Thyroid gland (tissue), 4 donors: Measurements from ENCODE around the gene RAB3B. TPM values are rescaled to one million over a fixed set of nuclear protein-coding genes. Genes with fewer than 3 reads are reported as not detected.

Experiments used
- DNase-seq, 2 donors: peaks; one replicate each; pipeline ENCODE4 v3.0.0-alpha.2; 2019
- H3K27ac ChIP-seq, 3 donors: fragments of 200-600 bp; sonication (generic); 1 replicate in 2 of 3; 2 replicates in 1 of 3; pipeline ENCODE4 v1.5.1; 2016 to 2019; ENCODE audit warnings: mild to moderate bottlenecking in 1 of 3, moderate library complexity in 1 of 3
- H3K27me3 ChIP-seq: fragments of 200-600 bp; sonication (generic); one replicate; pipeline ENCODE4 v1.5.1; 2019
- H3K36me3 ChIP-seq, 2 donors: fragments of 200-600 bp; sonication (generic); one replicate each; pipeline ENCODE4 v1.5.1; 2016 to 2019
- H3K4me1 ChIP-seq, 2 donors: fragments of 200-600 bp; sonication (generic); one replicate each; pipeline ENCODE4 v1.5.1; 2017 to 2019
- H3K4me3 ChIP-seq, 3 donors: fragments of 200-600 bp; sonication (generic); replicated peaks in 1 of 3; 1 replicate in 2 of 3; 2 replicates in 1 of 3; pipeline ENCODE4 v1.5.1; 2016; ENCODE audit warnings: mild to moderate bottlenecking in 1 of 3
- H3K9me3 ChIP-seq: fragments of 200-600 bp; sonication (generic); one replicate; pipeline ENCODE4 v1.5.1; 2017
- POLR2A ChIP-seq, 2 donors: fragments of 450-650 bp; IDR thresholded peaks; one replicate each; pipeline ENCODE4 v1.6.1; 2017; ENCODE audit warnings: antibody characterized with exemption in 2 of 2, mild to moderate bottlenecking in 2 of 2, moderate library complexity in 1 of 2
- WGBS, 2 donors: methylation state at CpG; one replicate each; pipeline ENCODE4 v1.1.5; 2017; 5-methylcytosine and 5-hydroxymethylcytosine counted together
- intact Hi-C: fragments of 100-400 bp; cut with DNase I; formaldehyde crosslinking; loops from one replicate; pipeline ENCODE4 v1.15.1; 2023
- total RNA-seq, 4 donors: library from RNA; depleted of rRNA; stranded (reverse); fragments of >200 nt; gene quantifications; one replicate each; pipeline ENCODE4 v1.2.3, GENCODE V29; 2016
- TF ChIP-seq, protein P1 (sequence below), 6 experiments: fragments of 200-600 bp in 3 of 6; fragments of 450-650 bp in 3 of 6; sonication (generic) in 3 of 6; IDR thresholded peaks; one replicate each; pipeline ENCODE4 v1.5.1; 2016 to 2019; ENCODE audit warnings: antibody characterized with exemption in 6 of 6, mild to moderate bottlenecking in 2 of 6, inconsistent platforms in 1 of 6, moderate library complexity in 1 of 6

The RAB3B gene
- total RNA-seq, 4 donors from 2014 or later, result under 0.01 TPM; not detected in 3

DNA sequence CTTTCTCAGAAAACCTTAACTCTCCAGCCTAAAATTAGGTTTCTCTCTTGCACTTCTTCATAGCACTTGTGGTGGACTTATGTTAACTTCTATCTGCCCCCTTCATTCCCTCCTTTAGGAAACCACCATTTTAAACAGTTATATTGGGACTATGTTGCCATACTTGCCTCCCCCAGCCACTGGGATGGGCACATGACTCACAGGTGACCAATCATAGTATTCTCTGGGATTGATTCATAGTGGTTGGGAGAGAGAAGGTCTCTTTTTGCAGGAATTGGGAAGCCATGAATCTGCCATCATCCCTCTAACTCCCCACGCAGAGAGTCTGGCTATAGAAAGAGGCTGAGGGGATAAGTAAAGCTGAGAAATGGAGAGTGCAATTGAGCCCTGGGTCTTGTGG lies 61.6 kb downstream of the RAB3B start:
- Histone ChIP-seq H3K27me3 (no peaks in the 10 kb centered on the region), H3K4me3 (no peak overlapping the region), H3K27ac (no peak overlapping the region), H3K4me1 (no peaks in the 10 kb centered on the region), H3K9me3 (no peaks in the 10 kb centered on the region), H3K36me3 (no peaks in the 10 kb centered on the region)
- 85 to 92% methylated on average over 1 of the region's 1 CpG for whole genome bisulfite sequencing, 2 donors
- intact Hi-C loops, result no loop called here
- no peak for TF ChIP-seq POLR2A (IDR thresholded peaks at IDR 0.05)
- TF ChIP-seq, protein P1, sequence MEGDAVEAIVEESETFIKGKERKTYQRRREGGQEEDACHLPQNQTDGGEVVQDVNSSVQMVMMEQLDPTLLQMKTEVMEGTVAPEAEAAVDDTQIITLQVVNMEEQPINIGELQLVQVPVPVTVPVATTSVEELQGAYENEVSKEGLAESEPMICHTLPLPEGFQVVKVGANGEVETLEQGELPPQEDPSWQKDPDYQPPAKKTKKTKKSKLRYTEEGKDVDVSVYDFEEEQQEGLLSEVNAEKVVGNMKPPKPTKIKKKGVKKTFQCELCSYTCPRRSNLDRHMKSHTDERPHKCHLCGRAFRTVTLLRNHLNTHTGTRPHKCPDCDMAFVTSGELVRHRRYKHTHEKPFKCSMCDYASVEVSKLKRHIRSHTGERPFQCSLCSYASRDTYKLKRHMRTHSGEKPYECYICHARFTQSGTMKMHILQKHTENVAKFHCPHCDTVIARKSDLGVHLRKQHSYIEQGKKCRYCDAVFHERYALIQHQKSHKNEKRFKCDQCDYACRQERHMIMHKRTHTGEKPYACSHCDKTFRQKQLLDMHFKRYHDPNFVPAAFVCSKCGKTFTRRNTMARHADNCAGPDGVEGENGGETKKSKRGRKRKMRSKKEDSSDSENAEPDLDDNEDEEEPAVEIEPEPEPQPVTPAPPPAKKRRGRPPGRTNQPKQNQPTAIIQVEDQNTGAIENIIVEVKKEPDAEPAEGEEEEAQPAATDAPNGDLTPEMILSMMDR (IDR thresholded peaks at IDR 0.05), result no peak
- DNase-seq, result no peak

GRCh38 chr1:51927029-51927428 lies 63.5 kb downstream of the RAB3B start:
- Histone ChIP-seq H3K4me3 (no peak overlapping the region), H3K36me3 (no peaks in the 10 kb centered on the region), H3K4me1 (no peaks in the 10 kb centered on the region), H3K27me3 (no peaks in the 10 kb centered on the region), H3K9me3 (no peaks in the 10 kb centered on the region), H3K27ac (no peak overlapping the region)
- DNase-seq, result no peak
- 90 to 94% methylated on average over 2 of the region's 2 CpGs for WGBS, 2 donors
- no peak for TF ChIP-seq POLR2A (IDR thresholded peaks at IDR 0.05)
- TF ChIP-seq, protein P1 (IDR thresholded peaks at IDR 0.05), result no peak
- intact Hi-C loops, result no loop called here

DNA sequence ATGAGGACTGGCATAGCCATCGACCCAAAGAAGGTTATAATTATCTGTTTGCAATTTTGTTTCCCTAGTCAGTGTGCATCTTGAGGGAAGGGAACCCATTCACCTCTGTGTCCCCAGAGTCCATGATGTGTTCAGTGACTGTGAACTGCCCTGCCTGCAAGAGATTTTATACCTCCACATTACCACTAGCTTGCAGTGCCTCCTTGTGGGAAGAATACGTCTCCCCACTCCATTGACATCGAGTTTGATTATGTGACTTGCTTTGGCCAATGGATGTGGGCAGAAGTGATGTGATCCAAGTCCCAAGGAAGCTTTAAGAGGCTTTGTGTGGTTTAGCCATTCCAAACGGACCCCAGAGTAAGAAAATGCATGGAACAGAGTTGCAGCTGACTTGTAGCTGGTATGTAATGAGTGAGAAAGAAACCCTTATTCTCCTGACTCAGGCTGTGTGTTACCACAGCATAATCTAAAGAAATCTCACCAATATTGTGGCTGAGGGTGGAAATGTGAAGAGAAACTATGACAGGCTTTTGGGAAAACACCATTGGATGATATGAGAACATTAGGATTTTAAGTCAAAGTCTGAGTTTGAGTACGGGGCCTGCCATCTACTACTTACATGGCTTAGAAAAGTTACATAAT lies 64.2 kb downstream of the RAB3B start:
- intact Hi-C loops, result no loop called here
- Histone ChIP-seq H3K36me3 (no peaks in the 10 kb centered on the region), H3K9me3 (no peaks in the 10 kb centered on the region), H3K4me1 (no peaks in the 10 kb centered on the region), H3K27ac (no peak overlapping the region), H3K4me3 (no peak overlapping the region), H3K27me3 (no peaks in the 10 kb centered on the region)
- 65 to 66% methylated on average over 5 of the region's 5 CpGs for WGBS, 2 donors
- DNase-seq, result no peak
- no peak for TF ChIP-seq POLR2A (IDR thresholded peaks at IDR 0.05)
- TF ChIP-seq, protein P1 (IDR thresholded peaks at IDR 0.05), result no peak

- TF ChIP-seq, protein P1 (IDR thresholded peaks at IDR 0.05), result no peak
- no peak for TF ChIP-seq POLR2A (IDR thresholded peaks at IDR 0.05)
- Histone ChIP-seq H3K27ac (no peak overlapping the region), H3K4me3 (no peak overlapping the region), H3K27me3 (no peaks in the 10 kb centered on the region), H3K4me1 (no peaks in the 10 kb centered on the region), H3K9me3 (no peaks in the 10 kb centered on the region), H3K36me3 (no peaks in the 10 kb centered on the region)
- intact Hi-C loops, result no loop called here
- 63 to 89% methylated on average over 1 of the region's 1 CpG for WGBS, 2 donors
- DNase-seq, result no peak
Measured at GRCh38 chr1:51924455-51924854, 66.0 kb downstream of the RAB3B start.

DNA sequence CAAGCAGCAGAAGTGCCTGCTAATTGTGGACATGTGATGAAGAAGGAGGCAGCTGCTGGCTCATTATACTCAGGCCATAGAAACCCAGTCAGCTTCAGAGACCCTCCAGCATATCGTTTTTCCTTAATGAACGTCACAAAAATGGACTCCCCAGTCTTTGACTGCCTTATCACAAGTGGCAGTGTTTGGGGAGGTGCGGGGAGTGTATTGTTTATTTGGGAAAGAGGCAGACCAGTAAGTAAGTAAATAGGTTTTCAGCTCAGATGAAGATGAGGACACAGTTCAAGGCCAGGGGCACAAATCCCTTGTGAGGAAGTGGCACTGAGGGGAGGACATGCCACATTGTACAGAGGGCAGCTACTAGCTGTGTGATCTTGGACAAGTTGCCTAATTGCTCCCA lies 68.5 kb downstream of the RAB3B start:
- Histone ChIP-seq H3K27me3 (no peaks in the 10 kb centered on the region), H3K27ac (no peak overlapping the region), H3K36me3 (no peaks in the 10 kb centered on the region), H3K9me3 (no peaks in the 10 kb centered on the region), H3K4me1 (no peaks in the 10 kb centered on the region), H3K4me3 (no peak overlapping the region)
- DNase-seq, result no peak
- WGBS, 2 donors, result 60 to 76% methylated on average over 3 of the region's 3 CpGs
- intact Hi-C loops, result no loop called here
- no peak for TF ChIP-seq POLR2A (IDR thresholded peaks at IDR 0.05)
